GM23338 (cell line): ENCODE data around the gene EXOC3L4. TPM values are rescaled to one million over a fixed set of nuclear protein-coding genes. Genes with fewer than 3 reads are reported as not detected.

Experiments
- ATAC-seq: fragments of 200-7000 bp; cut with Tn5 transposase; 3 replicates; pipeline ENCODE4 v1.9.1; 2020
- DNase-seq: peaks from one replicate; pipeline ENCODE4 v3.0.0-alpha.2; 2015; ENCODE audit warnings: low spot score
- H2AFZ ChIP-seq: fragments of 200-600 bp; sonication (generic); 2 replicates; pipeline ENCODE4 v1.8.0; 2016; ENCODE audit warnings: antibody characterized with exemption, mild to moderate bottlenecking, moderate library complexity
- H3F3A ChIP-seq: fragments of 200-600 bp; sonication (generic); replicated peaks from 2 replicates; pipeline ENCODE4 v1.8.0; 2017; ENCODE audit warnings: antibody characterized with exemption, mixed run types, low read depth
- H3K27ac ChIP-seq: fragments of 200-600 bp; sonication (generic); 2 replicates; pipeline ENCODE4 v1.6.1; 2016; ENCODE audit warnings: low read depth
- H3K27me3 ChIP-seq: fragments of 200-600 bp; sonication (generic); 2 replicates; pipeline ENCODE4 v1.8.0; 2016; ENCODE audit warnings: mild to moderate bottlenecking, mixed run types, moderate library complexity; ENCODE audit not compliant: insufficient read depth
- H3K36me3 ChIP-seq: fragments of 200-600 bp; sonication (generic); 2 replicates; pipeline ENCODE4 v1.8.0; 2016; ENCODE audit warnings: mild to moderate bottlenecking; ENCODE audit not compliant: insufficient read depth
- H3K4me1 ChIP-seq: fragments of 200-600 bp; sonication (generic); 2 replicates; pipeline ENCODE4 v1.8.0; 2016; ENCODE audit warnings: mild to moderate bottlenecking, moderate library complexity; ENCODE audit not compliant: insufficient read depth
- H3K4me2 ChIP-seq: fragments of 200-600 bp; sonication (generic); 2 replicates; pipeline ENCODE4 v1.7.1; 2017; ENCODE audit warnings: mixed run types
- H3K4me3 ChIP-seq: fragments of 200-600 bp; sonication (generic); 2 replicates; pipeline ENCODE4 v1.6.1; 2016; ENCODE audit warnings: mixed run types
- H3K79me2 ChIP-seq: fragments of 200-600 bp; sonication (generic); replicated peaks from 2 replicates; pipeline ENCODE4 v1.8.0; 2017; ENCODE audit warnings: mild to moderate bottlenecking; ENCODE audit not compliant: insufficient read depth
- H3K9me2 ChIP-seq: fragments of 200-600 bp; sonication (generic); 2 replicates; pipeline ENCODE4 v1.8.0; 2017; ENCODE audit not compliant: insufficient read depth
- H4K20me1 ChIP-seq: fragments of 200-600 bp; sonication (generic); replicated peaks from 2 replicates; pipeline ENCODE4 v1.8.0; 2017; ENCODE audit warnings: mild to moderate bottlenecking; ENCODE audit not compliant: insufficient read depth
- H3K27ac Mint-ChIP-seq: 2 replicates; pipeline ENCODE4 v1.8.0; 2020; ENCODE audit warnings: inconsistent platforms, mild to moderate bottlenecking, moderate library complexity, mixed read lengths
- H3K27me3 Mint-ChIP-seq: 3 replicates; pipeline ENCODE4 v1.8.0; 2022; ENCODE audit warnings: low read depth, mild to moderate bottlenecking, moderate library complexity, mixed read lengths, inconsistent platforms; ENCODE audit not compliant: insufficient read depth, poor library complexity
- H3K36me3 Mint-ChIP-seq: 3 replicates; pipeline ENCODE4 v1.8.0; 2021; ENCODE audit warnings: low read depth, mild to moderate bottlenecking, inconsistent platforms, moderate library complexity, mixed read lengths
- H3K4me1 Mint-ChIP-seq: 3 replicates; pipeline ENCODE4 v1.8.0; 2020; ENCODE audit warnings: mild to moderate bottlenecking, inconsistent platforms, mixed read lengths
- H3K4me3 Mint-ChIP-seq: 3 replicates; pipeline ENCODE4 v1.8.0; 2021; ENCODE audit warnings: moderate library complexity, mild to moderate bottlenecking, inconsistent platforms, mixed read lengths
- H3K9me3 Mint-ChIP-seq: 3 replicates; pipeline ENCODE4 v1.8.0; 2020; ENCODE audit warnings: moderate library complexity, mild to moderate bottlenecking, inconsistent platforms, mixed read lengths
- CREB1 ChIP-seq: fragments of 250-450 bp; sonication (Bioruptor Pico); IDR thresholded peaks from 2 replicates; pipeline ENCODE4 v1.5.0; 2020; ENCODE audit warnings: low read depth, mild to moderate bottlenecking, moderate library complexity
- CTCF ChIP-seq, 2 experiments: fragments of 200-600 bp in 1 of 2; sonication (generic) in 1 of 2; conservative IDR thresholded peaks; 2 replicates each; pipeline versions ENCODE4 v1.5.1 to v1.6.1; 2016 to 2017; ENCODE audit warnings: antibody characterized with exemption in 2 of 2, low read depth in 2 of 2, mild to moderate bottlenecking in 2 of 2, moderate library complexity in 1 of 2
- ETS1 ChIP-seq: IDR thresholded peaks from 2 replicates; pipeline ENCODE4 v1.6.1; 2016; ENCODE audit warnings: antibody characterized with exemption
- EZH2 ChIP-seq: fragments of 200-600 bp; sonication (generic); IDR thresholded peaks from one replicate; pipeline ENCODE4 v1.8.0; 2017; ENCODE audit warnings: antibody characterized with exemption, mild to moderate bottlenecking, low read depth; ENCODE audit not compliant: unreplicated experiment
- EZH2phosphoT487 ChIP-seq: fragments of 200-600 bp; sonication (generic); IDR thresholded peaks from one replicate; pipeline ENCODE4 v1.8.1; 2018; ENCODE audit warnings: antibody characterized with exemption; ENCODE audit not compliant: unreplicated experiment
- JUNB ChIP-seq: IDR thresholded peaks from one replicate; pipeline ENCODE4 v1.6.1; 2016; ENCODE audit warnings: antibody characterized with exemption; ENCODE audit not compliant: unreplicated experiment
- NANOG ChIP-seq: IDR thresholded peaks from 2 replicates; pipeline ENCODE4 v1.6.1; 2016; ENCODE audit warnings: antibody characterized with exemption, borderline replicate concordance
- POLR2AphosphoS5 ChIP-seq: IDR thresholded peaks from 2 replicates; pipeline ENCODE4 v1.6.1; 2016; ENCODE audit warnings: antibody characterized with exemption, low read depth
- REST ChIP-seq: IDR thresholded peaks from one replicate; pipeline ENCODE4 v1.6.1; 2018; ENCODE audit warnings: antibody characterized with exemption; ENCODE audit not compliant: unreplicated experiment
- STAT1 ChIP-seq: IDR thresholded peaks from one replicate; pipeline ENCODE4 v1.6.1; 2016; ENCODE audit warnings: antibody characterized with exemption; ENCODE audit not compliant: unreplicated experiment
- ZNF114 ChIP-seq: fragments of 250-450 bp; sonication (Bioruptor Pico); IDR thresholded peaks from 2 replicates; pipeline ENCODE4 v1.5.0; 2020; ENCODE audit warnings: mild to moderate bottlenecking, moderate library complexity
- ZNF331 ChIP-seq: fragments of 250-450 bp; sonication (Bioruptor Pico); IDR thresholded peaks from 2 replicates; pipeline ENCODE4 v1.5.0; 2020; ENCODE audit warnings: low read depth, mild to moderate bottlenecking, moderate library complexity
- ZNF462 ChIP-seq: fragments of 250-450 bp; sonication (Bioruptor Pico); IDR thresholded peaks from 2 replicates; pipeline ENCODE4 v1.5.0; 2020; ENCODE audit warnings: mild to moderate bottlenecking, moderate library complexity
- polyA plus RNA-seq: library from polyadenylated mRNA; unstranded; fragments of >200 nt; fragmentation: Nextera tagmentation; extraction: Ambion mirVana; gene quantifications from 2 replicates; pipeline ENCODE4 v1.2.1, GENCODE V29; 2016
- total RNA-seq: library from RNA; depleted of rRNA; stranded (reverse); fragments of >200 nt; shearing (Covaris generic); gene quantifications from 2 replicates; pipeline ENCODE4 v1.2.3, GENCODE V29; 2014

Gene EXOC3L4
- total and polyA plus RNA-seq, 2 experiments from 2014 or later = not detected

GRCh38 chr14:103155826-103156394, 61.4 kb downstream of the EXOC3L4 start:
- Histone ChIP-seq H3K4me2 (no peak overlapping the region), H2AFZ (no peak overlapping the region), H3F3A (no peaks in the 10 kb centered on the region), H3K79me2 (no peaks in the 10 kb centered on the region), H3K4me1 (no peaks in the 10 kb centered on the region), H3K36me3 (no peaks in the 10 kb centered on the region), H3K9me2 (no peaks in the 10 kb centered on the region), H3K4me3 (no peak overlapping the region), H3K27me3 (no peaks in the 10 kb centered on the region), H3K27ac (no peak overlapping the region), H4K20me1 (no peaks in the 10 kb centered on the region)
- H3K4me3 Mint-ChIP-seq = no peak overlapping the region
- 0 out of 3 replicates have a peak, but pooled peaks cover 1% of the 10 kb centered on the region for H3K9me3 Mint-ChIP-seq
- peaks cover 6% of the 10 kb centered on the region for H3K27me3 Mint-ChIP-seq
- H3K36me3 Mint-ChIP-seq = no peaks in the 10 kb centered on the region
- no peak for DNase-seq
- TF ChIP-seq ZNF331 (CRISPR knock-in tag) (no peak), ZNF114 (no peak), EZH2 (no peak), CTCF (conservative IDR thresholded peaks at IDR 0.05; ENCODE audit: low read depth in 2 of 2) (no peak), EZH2phosphoT487 (no peak), ZNF462 (CRISPR knock-in tag) (no peak), STAT1 (no peak), REST (no peak), NANOG (no peak), POLR2AphosphoS5 (no peak), CREB1 (CRISPR knock-in tag) (no peak), JUNB (no peak), ETS1 (no peak)
- H3K27ac Mint-ChIP-seq = no peak overlapping the region
- peaks cover 3% of the 10 kb centered on the region; the same call in 2 of the 3 replicates for H3K4me1 Mint-ChIP-seq
- no peak for ATAC-seq
